Neural progenitor cell (in vitro differentiated cells): ENCODE measurements around the gene MICAL2.

Source experiments
- CTCF ChIP-seq: fragments of 200-600 bp; sonication (generic); IDR thresholded peaks from 2 replicates; pipeline ENCODE4 v1.5.1; 2017; ENCODE audit warnings: antibody characterized with exemption, mild to moderate bottlenecking
- EZH2phosphoT487 ChIP-seq: fragments of 200-600 bp; sonication (generic); IDR thresholded peaks from 2 replicates; pipeline ENCODE4 v1.6.1; 2017; ENCODE audit warnings: antibody characterized with exemption

GRCh38 chr11:12182302-12182675, 71.9 kb downstream of the MICAL2 start:
- no peak for TF ChIP-seq CTCF
- no peak for TF ChIP-seq EZH2phosphoT487
